Lung microvascular endothelial cell (primary cell): ENCODE measurements around the gene IL23R. TPM values are rescaled to one million over a fixed set of nuclear protein-coding genes. Genes with fewer than 3 reads are reported as not detected.

ENCODE experiments used
- DNase-seq, 2 donors: peaks; one replicate each; pipeline versions ENCODE4 v3.0.0 to v3.0.0-alpha.2; 2010; ENCODE audit warnings: low read depth in 2 of 2
- total RNA-seq: library from RNA; depleted of rRNA; stranded (reverse); fragments of >200 nt; gene quantifications from 2 replicates; pipeline ENCODE4 v1.2.1, GENCODE V29; 2014

IL23R gene
- total RNA-seq, 1 donor from 2014 or later = not detected

- no peak for DNase-seq
Observed at GRCh38 chr1:67148516-67149178, 17.6 kb upstream of the IL23R start.

DNA sequence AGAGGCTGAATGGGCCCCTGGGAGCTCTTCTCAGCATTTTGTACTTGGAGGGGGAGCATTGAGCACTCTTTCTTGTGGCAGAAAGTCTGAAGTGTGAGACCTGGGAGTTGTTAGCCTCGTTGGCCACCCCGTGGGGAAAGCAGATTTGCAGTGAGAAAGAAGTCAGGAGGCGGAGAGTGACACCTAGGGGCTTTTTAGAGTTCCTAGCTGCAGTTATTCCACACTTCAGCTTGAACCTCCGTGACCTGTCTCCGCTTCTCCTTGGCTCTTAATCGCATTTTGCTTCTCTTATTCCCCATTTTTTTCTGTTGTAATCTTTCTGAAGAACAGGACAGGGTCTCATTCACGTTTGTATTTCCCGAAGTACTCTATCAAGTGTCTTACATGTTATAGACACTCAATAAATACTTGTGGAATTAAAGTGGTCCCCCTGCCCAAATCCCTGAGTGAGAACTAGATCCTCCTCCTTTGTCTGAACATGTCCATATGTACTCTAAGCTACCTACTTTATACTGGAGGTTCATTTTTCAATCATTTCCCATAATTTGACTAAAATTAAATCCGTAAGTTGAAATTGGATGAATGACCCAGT is 17.0 kb upstream of the IL23R start:
- DNase-seq = peak; percentile 80 to 83

- DNase-seq = no peak
Observed at GRCh38 chr1:67150931-67151330, 15.3 kb upstream of the IL23R start.

GRCh38 chr1:67158401-67158800 is 7.9 kb upstream of the IL23R start:
- DNase-seq = no peak

- no peak for DNase-seq
Observed at GRCh38 chr1:67159233-67159632, 7.0 kb upstream of the IL23R start.

DNA sequence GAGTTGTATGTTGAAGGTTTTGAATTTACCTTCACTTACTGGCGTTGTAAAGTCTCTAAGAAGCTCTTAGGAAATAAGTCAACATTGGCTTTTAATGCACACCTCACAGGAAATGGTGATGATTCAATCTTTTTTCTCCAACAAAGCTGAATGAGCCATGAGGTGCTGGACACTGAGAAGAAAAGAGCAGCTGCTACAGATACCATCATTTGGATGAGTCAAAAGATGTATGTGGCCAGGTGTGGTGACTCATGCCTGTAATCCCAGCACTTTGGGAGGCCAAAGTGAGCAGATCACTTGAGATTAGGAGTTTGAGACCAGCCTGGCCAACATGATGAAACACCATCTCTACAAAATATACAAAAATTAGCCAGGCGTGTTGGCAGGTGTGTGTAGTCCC is 3.3 kb upstream of the IL23R start:
- DNase-seq = peak in 1 of 2 donors; percentile 31

- DNase-seq = no peak
Observed at GRCh38 chr1:67165468-67166041, 699 bp upstream of the IL23R start.

DNA sequence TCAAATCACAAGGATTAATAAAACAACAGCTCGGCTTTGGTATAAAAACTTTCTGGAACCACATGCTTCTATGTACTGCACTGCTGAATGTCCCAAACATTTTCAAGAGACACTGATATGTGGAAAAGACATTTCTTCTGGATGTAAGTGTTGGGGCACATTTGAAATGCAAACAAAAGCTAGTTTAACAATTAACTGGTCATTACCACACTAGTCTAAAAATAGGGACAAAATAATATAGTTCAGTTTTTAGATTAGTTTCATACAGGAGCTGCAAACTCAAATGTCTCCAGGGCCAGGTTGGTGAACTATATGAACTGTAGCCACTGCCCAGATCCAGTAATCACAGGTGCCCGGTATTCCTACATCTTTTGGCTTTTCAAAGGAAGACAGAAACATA is 3.2 kb downstream of the IL23R start:
- DNase-seq = no peak

DNA sequence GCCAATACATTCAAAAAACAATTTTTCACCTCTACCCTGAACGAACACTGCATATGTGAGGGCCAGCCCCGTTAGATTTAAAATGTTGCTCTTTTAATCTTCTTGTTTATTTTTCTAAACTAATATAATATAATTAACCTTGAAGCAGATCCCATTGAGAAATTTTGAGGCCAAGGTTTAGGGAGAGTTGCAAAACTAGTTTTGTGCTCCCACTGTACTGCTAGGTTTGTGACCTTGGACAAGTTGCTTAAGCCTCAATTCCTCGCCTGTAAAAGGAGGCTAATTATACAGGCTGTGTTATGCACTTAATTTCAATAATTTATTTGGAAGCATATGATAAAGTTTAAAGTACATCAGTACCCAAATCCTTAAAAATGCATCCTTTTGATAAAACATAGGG is 3.7 kb downstream of the IL23R start:
- DNase-seq = no peak

DNA sequence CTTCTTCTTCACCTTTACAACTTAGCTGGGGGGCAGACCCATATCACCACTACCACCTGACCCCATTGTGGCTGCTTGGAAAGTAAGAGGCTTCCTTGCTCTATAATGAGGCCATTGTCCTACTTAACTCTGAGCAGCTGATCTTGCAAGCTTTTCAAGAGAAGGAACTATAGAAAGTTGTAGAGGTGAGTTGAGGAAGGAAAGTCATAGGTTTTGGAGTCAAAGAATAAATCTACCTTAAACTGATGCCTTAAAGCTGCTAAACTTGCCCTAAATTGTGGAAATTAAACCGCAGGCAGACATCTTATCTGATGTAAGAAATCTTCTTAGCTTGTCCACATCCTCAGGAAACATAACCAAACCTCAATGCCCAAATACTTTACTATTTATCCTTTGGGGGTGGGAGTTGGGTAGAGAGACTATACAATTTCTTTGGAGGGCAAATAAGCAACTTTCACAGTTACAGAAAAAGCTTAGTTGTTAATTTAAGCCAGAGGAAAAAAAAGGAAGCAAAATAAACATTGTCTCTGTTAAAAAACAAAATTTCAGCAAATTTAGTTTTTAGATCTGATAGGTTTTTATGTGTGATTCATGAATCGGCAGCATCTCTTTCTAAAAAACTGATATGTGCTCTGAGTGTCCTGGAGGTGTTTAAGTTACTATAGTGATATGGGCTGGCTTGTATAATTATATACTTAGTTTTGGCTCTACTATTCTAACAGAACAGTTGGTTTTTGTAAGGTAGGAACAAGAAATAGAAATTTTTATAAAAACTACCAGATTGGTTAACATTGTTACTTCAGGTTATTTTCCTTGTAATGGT is 4.7 kb downstream of the IL23R start:
- no peak for DNase-seq

DNA sequence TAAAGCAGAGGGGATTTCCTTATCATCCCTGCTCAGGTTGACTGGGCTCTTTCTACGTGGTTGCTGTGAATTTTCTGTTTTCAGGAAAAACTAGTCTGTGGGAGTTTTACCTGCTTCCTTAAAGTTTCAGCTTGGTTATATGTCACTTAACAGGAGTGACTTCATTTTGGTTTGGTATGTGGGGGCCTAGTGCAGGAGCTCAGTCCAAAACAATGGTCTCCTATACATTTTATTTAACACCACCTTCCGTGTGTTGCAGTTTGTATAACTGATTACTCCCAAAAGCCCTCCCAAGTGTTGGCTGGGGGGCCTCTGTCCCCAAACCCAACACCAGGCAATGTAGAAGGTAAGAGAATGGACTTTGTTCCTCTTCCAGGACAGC is 5.3 kb downstream of the IL23R start:
- DNase-seq = no peak

DNA sequence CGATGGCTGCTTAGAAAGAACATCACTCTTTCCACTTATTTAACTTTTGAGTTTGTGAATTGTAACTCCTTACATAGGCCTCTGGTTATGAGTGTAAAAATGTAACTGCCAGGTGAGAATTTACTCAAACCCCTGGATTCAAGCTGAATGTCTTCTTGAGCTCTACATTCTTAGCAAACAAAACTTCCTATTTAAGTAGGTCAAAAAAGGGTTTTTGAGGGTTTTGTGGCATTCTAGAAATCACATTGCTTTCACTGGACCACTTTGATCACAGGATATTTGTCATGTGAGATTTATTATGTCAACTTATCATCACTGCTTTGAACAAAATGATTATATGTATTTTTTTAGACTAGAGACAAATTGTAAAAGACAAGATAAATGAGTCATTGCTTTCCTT is 5.7 kb downstream of the IL23R start:
- DNase-seq = no peak

DNA sequence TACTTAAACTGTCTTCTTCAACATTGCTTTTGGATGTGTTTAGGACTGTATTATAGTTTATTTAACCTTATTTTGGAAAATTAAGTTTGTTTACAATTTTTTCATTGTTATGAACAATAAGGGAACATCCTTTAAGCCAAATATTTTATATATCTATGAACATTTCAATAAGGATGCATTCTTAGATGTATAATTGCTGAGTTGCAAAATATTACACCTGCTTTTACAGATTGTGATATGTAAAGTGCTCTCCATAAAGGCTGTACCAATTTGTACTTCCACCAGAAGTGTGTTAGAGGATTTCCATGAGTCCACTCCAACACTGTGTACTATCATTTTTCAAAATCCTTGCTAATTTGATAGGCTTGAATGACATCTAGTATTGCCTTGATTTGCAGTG is 7.7 kb downstream of the IL23R start:
- no peak for DNase-seq

DNA sequence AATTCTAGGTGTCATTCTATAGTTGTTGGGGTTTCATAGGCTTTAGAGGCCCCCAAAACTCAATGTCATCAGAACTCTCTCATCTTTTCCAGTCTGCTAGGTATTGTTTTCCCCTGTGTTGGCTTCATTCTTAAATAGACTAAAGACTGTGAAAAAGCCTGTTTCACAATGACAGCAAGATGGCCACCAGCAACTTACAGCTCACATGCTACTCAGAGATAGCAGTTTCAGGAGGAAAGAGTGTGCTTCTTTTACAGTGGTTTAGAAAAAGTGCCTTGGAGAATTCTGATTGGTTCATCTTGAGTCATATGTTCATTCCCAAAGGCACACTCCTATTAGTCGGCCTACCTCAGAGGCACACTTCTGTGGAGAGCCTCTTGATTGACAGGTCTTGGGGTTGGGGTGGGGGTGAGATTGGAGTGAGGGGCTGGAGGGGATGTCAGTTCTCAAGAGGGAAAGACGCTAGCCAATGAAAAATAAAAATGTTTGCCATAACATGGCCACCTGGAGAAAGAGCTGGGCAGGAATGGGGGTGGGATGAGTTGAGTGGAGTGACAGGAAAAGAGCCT is 8.5 kb downstream of the IL23R start:
- DNase-seq = no peak

DNA sequence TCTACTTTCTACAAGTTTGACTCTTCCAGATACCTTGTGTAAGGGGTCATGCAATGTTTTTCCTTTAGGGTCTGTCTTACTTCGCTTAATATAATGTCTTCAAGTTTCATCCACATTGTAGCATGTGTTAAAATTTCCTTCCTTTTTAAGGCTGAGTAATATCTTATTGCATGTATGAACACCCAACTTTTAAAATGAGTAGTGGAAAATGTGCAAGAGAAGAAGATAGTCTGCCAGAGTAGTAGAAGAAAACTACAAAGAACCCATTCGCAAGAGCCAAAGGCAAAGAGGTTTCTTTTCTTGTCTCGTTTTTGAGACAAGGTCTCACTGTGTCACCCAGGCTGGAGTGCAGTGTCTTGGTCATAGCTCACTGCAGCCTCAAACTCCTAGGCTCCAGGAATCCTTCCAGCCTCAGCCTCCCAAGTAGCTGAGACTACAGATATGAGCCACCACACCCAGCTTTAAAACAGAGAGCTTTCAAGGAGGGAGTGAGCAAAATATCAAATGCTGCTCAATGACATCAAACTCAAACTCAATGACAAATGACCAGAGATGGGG is 9.4 kb downstream of the IL23R start:
- no peak for DNase-seq

GRCh38 chr1:67184838-67185421 is 18.7 kb downstream of the IL23R start:
- no peak for DNase-seq

DNA sequence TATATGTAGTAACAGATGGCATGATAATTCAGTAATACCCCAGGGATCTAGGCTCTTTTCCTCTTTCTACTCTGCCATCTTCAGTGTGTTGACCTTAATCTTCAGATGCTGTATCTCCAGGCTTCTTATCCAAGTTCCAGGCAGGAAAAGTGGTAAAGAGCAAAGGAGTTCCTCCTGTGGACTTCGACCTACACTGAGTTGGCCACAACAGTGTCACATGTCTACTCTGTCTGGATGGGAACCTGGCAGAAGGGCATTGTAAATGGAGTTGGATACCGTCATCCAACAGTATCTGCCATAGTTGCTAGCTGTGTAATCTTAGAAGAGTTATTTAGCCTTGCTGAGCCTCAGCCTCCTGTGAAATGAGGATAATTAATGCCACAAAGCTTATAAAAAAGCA is 21.9 kb downstream of the IL23R start:
- DNase-seq = no peak

DNA sequence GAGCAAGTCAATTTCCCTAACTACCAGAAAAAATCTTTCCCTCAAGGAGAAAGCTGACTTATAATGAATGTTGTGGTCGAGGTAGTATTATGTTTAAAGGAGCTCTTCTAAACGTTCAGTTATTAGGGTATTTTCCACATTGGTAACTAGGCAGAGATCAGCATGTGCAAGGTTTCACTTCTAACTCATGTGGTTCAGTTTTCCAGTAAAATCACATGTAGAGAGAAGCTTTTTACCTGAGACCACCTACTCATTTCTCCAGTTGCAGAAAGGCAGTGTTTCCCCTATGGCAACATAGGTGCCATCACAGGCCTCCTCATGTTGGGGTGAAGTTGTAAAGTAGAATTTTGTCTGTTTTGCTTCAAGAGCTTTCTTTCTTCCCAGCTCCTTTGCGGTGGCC is 23.7 kb downstream of the IL23R start:
- DNase-seq = no peak

DNA sequence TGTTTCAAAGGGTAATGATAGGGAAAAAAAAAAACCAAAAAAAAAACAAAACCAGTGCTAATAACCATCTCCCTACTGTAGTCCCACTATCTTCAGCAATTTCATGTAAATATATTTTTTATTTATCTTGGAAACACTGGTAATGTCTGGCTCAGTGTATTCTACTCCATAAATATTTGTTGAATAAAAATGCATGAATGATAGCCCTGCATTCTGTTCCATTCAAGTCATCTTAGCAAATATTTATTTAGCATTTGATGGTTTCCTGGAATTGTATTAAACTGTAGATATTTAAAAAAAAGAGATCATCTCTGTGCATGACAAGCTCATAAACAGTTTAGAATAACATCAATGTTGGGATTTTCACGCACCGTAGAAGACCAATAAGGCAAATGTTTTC is 24.2 kb downstream of the IL23R start:
- DNase-seq = peak in 1 of 2 donors; percentile 50

DNA sequence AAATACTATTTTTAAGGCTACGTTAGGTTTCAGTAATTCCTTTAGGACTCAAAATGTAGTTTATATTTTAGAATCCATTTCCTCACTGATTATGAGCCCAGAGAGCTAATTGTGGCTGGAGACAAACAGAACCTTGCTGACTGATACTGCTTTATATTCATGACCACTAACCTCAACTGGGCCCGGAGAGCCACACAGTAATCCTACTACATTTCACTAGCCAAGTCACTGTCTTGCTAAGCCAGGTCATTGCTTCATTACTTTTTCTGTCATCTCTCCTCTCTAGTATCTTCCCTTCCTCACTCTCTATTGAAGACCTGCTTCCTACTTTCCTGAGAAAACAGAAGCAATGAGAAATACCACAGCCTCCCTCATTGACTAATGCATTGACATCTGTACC is 24.7 kb downstream of the IL23R start:
- no peak for DNase-seq
